ENCODE results near the gene RAD51B. TPM values are rescaled to one million over a fixed set of nuclear protein-coding genes. Genes with fewer than 3 reads are reported as not detected.
"Not testable (repeated sequence)": the region's sequence is repeated elsewhere in the genome, so short reads cannot be mapped to it uniquely, and the experiment has no call there.

RAD51B gene
- total and polyA plus RNA-seq, 9 of the 15 experiments (the other 6 are each of a cell fraction or from before 2014, with no cell fraction given), result 8.5 to 17.3 (median 11.3) TPM

- ATAC-seq; CTCF ChIA-PET (ENCODE audit: low intra/inter-chr PET ratio); H3K4me1 ChIP-seq (replicated peaks in 1 of 2; ENCODE audit: control insufficient read depth in 2 of 2, insufficient read depth in 2 of 2, low read length in 2 of 2); BruUV-seq (replicated peaks); in situ Hi-C loops (cut with MboI); H3K9ac ChIP-seq (ENCODE audit: insufficient read depth in 1 of 2, low read depth in 2 of 2, low read length in 2 of 2); H2AFZ ChIP-seq (ENCODE audit: low read depth, low read length); FAIRE-seq; intact Hi-C loops (cut with micrococcal nuclease); H4K20me1 ChIP-seq (replicated peaks; ENCODE audit: control insufficient read depth, insufficient read depth, low read length); POLR2A ChIA-PET; H3K9me3 ChIP-seq (replicated peaks; ENCODE audit: control insufficient read depth, insufficient read depth, low read depth, low read length); H3K9me1 ChIP-seq (ENCODE audit: control insufficient read depth, insufficient read depth, low read length); H3K27me3 ChIP-seq (ENCODE audit: control insufficient read depth in 2 of 2, insufficient read depth in 2 of 2, low read length in 2 of 2); H3K36me3 ChIP-seq (ENCODE audit: control insufficient read depth, insufficient read depth, low read length); H3K27ac ChIP-seq (ENCODE audit: extremely low read depth, low read depth, low read length); H3K4me3 ChIP-seq; DNase-seq (ENCODE audit: extremely low read depth in 1 of 4, low spot score in 3 of 4); H3K4me2 ChIP-seq (ENCODE audit: insufficient read depth, low read length); H3K79me2 ChIP-seq (ENCODE audit: control insufficient read depth, insufficient read depth, low read length): not testable (repeated sequence)
- peak; percentile 59 for TF ChIP-seq ZNF146 (CRISPR knock-in tag; IDR thresholded peaks at IDR 0.05; ENCODE audit: unreplicated experiment)
- WGBS (ENCODE audit: insufficient coverage, low coverage, missing lambda C conversion rate), result 47% methylated on average over 2 of the region's 5 CpGs
Observed at GRCh38 chr14:68428900-68429299, 609.3 kb downstream of the RAD51B start.

GRCh38 chr14:68434173-68434572, 614.6 kb downstream of the RAD51B start:
- in situ Hi-C loops (cut with MboI), result not testable (repeated sequence)

More at GRCh38 chr14:68434173-68434572, 614.6 kb downstream of the RAD51B start:
- not testable (repeated sequence) for H3K27ac ChIP-seq (ENCODE audit: extremely low read depth, low read depth, low read length); H3K36me3 ChIP-seq (ENCODE audit: control insufficient read depth, insufficient read depth, low read length); H4K20me1 ChIP-seq (replicated peaks; ENCODE audit: control insufficient read depth, insufficient read depth, low read length); H3K9me3 ChIP-seq (replicated peaks; ENCODE audit: control insufficient read depth, insufficient read depth, low read depth, low read length); H3K9ac ChIP-seq (ENCODE audit: insufficient read depth in 1 of 2, low read depth in 2 of 2, low read length in 2 of 2); H3K4me3 ChIP-seq; H3K79me2 ChIP-seq (ENCODE audit: control insufficient read depth, insufficient read depth, low read length); H3K27me3 ChIP-seq (ENCODE audit: control insufficient read depth in 2 of 2, insufficient read depth in 2 of 2, low read length in 2 of 2); ATAC-seq; H3K4me2 ChIP-seq (ENCODE audit: insufficient read depth, low read length); H3K4me1 ChIP-seq (replicated peaks in 1 of 2; ENCODE audit: control insufficient read depth in 2 of 2, insufficient read depth in 2 of 2, low read length in 2 of 2); FAIRE-seq; BruUV-seq (replicated peaks); H3K9me1 ChIP-seq (ENCODE audit: control insufficient read depth, insufficient read depth, low read length); H2AFZ ChIP-seq (ENCODE audit: low read depth, low read length)
- POLR2A ChIA-PET, result interaction anchor here (0.6 to 0.9 kb wide), 2 partner anchors 27 to 359 kb away, joined by 3 read pairs; partner anchors contain the start of gene ZFP36L1
- CTCF ChIA-PET (ENCODE audit: low intra/inter-chr PET ratio), result interaction anchor here (1.2 kb wide), 1 partner anchor 186 kb away, joined by 4 read pairs; no protein-coding TSS in a partner anchor
- peak in 1 of 4 experiments; percentile 25 for DNase-seq (ENCODE audit: extremely low read depth in 1 of 4, low spot score in 3 of 4)
- intact Hi-C loops (cut with micrococcal nuclease), result loop anchor here (5.0 kb wide), 1 partner anchor 187 kb away; no protein-coding TSS in a partner anchor
- TF ChIP-seq RAD21 (CRISPR knock-in tag; conservative IDR thresholded peaks at IDR 0.05 in 1 of 2, IDR thresholded peaks at IDR 0.05 in 1 of 2), result peak in 1 of 2 experiments; percentile 28; a peak in 2 of 4 replicates
- WGBS (ENCODE audit: insufficient coverage, low coverage, missing lambda C conversion rate), result 33% methylated on average over 6 of the region's 6 CpGs

Measured in K562 (cell line).